ENCODE measurements around the gene TMEM91.

The TMEM91 gene

GRCh38 chr19:41427647-41428480, 51.5 kb downstream of the TMEM91 start:
- DNase-seq (ENCODE audit: insufficient read length, low spot score): no peak
- FAIRE-seq: peak; percentile 39

GRCh38 chr19:41428481-41428859, 52.1 kb downstream of the TMEM91 start:
- DNase-seq (ENCODE audit: insufficient read length, low spot score) (no peak), FAIRE-seq (no peak)

GRCh38 chr19:41430922-41431321, 54.6 kb downstream of the TMEM91 start:
- DNase-seq (ENCODE audit: insufficient read length, low spot score): no peak
- FAIRE-seq: no peak

GRCh38 chr19:41431426-41432386, 55.4 kb downstream of the TMEM91 start:
- no peak for DNase-seq (ENCODE audit: insufficient read length, low spot score)
- no peak for FAIRE-seq

GRCh38 chr19:41433171-41433570, 56.8 kb downstream of the TMEM91 start:
- FAIRE-seq (no peak), DNase-seq (ENCODE audit: insufficient read length, low spot score) (no peak)

All from GM19239 (cell line).